Activated CD4-positive, alpha-beta memory T cell treated with anti-CD3 and anti-CD28 coated beads for 36 hours (primary cell): ENCODE measurements around the gene WWTR1. TPM values are rescaled to one million over a fixed set of nuclear protein-coding genes. Genes with fewer than 3 reads are reported as not detected.
A peak's percentile ranks its signal among the peaks of the same experiment; 100 is the strongest.

Experiments used
- CTCF ChIA-PET: fragments of 350-600 bp; sonication (Branson Sonifier 250); formaldehyde crosslinking; loops from one replicate; lab custom pipeline; 2021; ENCODE audit warnings: antibody characterized with exemption, inconsistent platforms; lab: Charles Lee
- POLR2A ChIA-PET: fragments of 350-600 bp; sonication (Branson Sonifier 250); formaldehyde crosslinking; loops from one replicate; lab custom pipeline; 2021; ENCODE audit warnings: antibody characterized with exemption; lab: Charles Lee
- DNase-seq: peaks from one replicate; pipeline ENCODE4 v3.0.0-alpha.2; 2020
- H3K27ac Mint-ChIP-seq: one replicate; pipeline ENCODE4 v1.8.0; 2021; ENCODE audit warnings: mixed read lengths
- H3K27me3 Mint-ChIP-seq: one replicate; pipeline ENCODE4 v1.8.0; 2021; ENCODE audit warnings: mixed read lengths
- H3K36me3 Mint-ChIP-seq: one replicate; pipeline ENCODE4 v1.8.0; 2021; ENCODE audit warnings: mixed read lengths
- H3K4me1 Mint-ChIP-seq: one replicate; pipeline ENCODE4 v1.8.0; 2021; ENCODE audit warnings: low read depth, mixed read lengths
- H3K4me3 Mint-ChIP-seq: one replicate; pipeline ENCODE4 v1.8.0; 2021; ENCODE audit warnings: mild to moderate bottlenecking, mixed read lengths
- H3K9me3 Mint-ChIP-seq: one replicate; pipeline ENCODE4 v1.8.0; 2021; ENCODE audit warnings: mixed read lengths
- intact Hi-C: fragments of 100-400 bp; cut with micrococcal nuclease; formaldehyde crosslinking; loops from one replicate; pipeline ENCODE4 v1.15.1; 2023
- total RNA-seq, 2 experiments: library from RNA; stranded (reverse); gene quantifications; one replicate each; pipeline ENCODE4 v1.2.3, GENCODE V29; 2021

The WWTR1 gene
- total RNA-seq, 2 experiments from 2014 or later: 1.0 to 1.2 TPM

DNA sequence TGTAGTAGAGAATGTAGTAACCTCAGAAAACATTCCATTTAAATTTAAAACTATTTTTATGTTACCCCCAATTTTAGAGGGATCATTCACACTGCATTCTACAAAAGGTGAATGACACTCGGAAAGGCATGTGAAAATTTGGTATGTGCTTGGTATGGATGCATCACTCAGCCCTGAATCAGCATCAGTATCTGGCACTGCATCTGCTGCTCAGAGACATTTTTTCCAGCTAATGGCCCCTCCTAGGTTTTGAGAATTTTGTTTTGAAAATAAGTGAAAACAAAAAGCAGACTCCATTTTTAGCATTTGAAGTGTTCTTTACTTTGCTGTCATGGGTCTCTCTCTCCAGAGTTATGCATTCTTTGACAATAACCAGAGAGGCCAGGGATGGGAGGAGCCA is 15.6 kb upstream of the WWTR1 start:
- intact Hi-C loops: no loop called here
- Mint-ChIP-seq H3K4me3 (no peak overlapping the region), H3K27ac (no peak overlapping the region), H3K27me3 (peaks cover 4% of the 10 kb centered on the region), H3K4me1 (peaks cover 7% of the 10 kb centered on the region), H3K36me3 (no peaks in the 10 kb centered on the region), H3K9me3 (no peaks in the 10 kb centered on the region)
- no peak for DNase-seq
- CTCF ChIA-PET: no interaction called here
- POLR2A ChIA-PET: no interaction called here

DNA sequence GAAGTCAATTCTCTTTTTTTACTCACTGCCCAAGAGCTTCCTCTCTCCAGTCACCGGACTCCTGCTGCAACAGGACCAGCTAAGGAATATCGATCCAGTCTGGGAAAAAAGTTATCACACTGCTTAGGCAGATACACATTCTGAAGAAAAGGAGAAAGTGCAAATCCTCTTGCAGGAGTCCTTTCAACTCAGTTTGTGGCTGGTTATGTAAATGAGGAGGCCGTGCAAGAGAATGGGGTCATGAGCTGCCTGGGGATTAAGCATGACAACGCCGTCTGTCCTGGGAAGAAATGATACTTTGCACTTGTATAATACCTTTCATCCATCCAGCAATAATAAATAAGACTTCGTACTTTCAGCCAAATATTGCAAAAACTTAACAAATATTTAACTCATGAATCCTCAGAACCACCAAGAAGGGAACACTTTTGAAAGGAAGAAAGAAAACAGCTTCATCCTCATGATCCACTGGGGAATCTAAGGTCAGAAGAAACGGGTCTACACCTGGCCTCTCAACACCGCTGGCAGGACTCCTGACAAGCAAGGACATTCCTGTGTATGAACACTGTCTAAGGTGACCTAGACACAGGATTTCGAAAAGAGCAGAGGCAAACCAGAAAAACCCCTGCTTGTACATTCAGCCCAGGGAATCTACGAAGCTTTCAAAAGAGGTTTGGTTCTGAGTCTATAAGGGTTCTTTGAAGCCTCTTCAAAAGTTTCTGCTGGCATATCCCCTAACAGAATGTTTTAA is 13.1 kb upstream of the WWTR1 start:
- DNase-seq: no peak
- Mint-ChIP-seq H3K36me3 (no peaks in the 10 kb centered on the region), H3K4me3 (no peak overlapping the region), H3K27ac (no peak overlapping the region), H3K27me3 (peaks cover 7% of the 10 kb centered on the region), H3K9me3 (no peaks in the 10 kb centered on the region), H3K4me1 (peaks cover 7% of the 10 kb centered on the region)
- CTCF ChIA-PET: interaction anchor here (1.4 kb wide), 1 partner anchor 13 kb away, joined by 3 read pairs; the partner anchor contains the start of gene WWTR1
- intact Hi-C loops: no loop called here
- POLR2A ChIA-PET: no interaction called here

DNA sequence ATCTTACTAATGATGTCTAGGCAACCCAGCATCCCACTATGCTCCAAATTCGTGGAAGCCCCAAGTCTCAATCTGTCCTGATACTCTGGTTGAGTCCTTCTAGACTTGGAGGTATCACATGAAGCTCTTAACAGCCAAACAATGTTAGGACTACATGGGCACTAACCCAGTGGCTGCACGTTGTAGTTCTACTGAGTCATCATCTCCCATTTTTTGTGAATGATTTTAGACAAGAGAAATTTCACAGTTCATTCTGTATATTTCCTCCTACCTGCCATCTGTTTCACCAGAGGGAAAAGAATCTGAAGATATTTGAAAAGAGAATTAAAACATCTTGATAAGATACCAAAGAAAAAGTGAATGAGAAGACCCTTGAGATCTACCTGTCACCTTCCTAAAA is 9.8 kb upstream of the WWTR1 start:
- CTCF ChIA-PET: no interaction called here

DNA sequence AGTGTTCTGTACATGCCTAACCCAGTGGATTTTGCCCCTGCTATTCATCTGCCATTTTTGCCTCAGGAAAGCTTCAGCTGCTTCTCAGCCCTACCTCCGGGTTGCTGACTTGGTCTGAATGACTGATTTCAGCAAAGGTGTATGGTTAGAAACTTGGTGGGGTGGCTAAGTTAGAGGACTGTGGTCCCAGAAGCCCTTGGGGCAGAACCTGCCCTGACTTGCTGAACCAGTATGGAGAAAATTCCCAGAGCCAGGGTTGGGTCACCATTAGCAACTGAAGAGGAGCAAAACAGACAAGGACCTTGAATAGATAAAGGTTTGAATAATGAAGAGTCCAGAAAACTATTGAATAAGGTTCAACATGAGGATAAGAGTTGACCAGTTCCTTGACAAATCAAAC is 6.1 kb upstream of the WWTR1 start:
- H3K27me3 Mint-ChIP-seq: peaks cover 33% of the 10 kb centered on the region
- DNase-seq: no peak
- H3K4me3 Mint-ChIP-seq: no peak overlapping the region
- no peaks in the 10 kb centered on the region for H3K9me3 Mint-ChIP-seq
- intact Hi-C loops: no loop called here
- ChIA-PET CTCF (no interaction called here), POLR2A (no interaction called here)
- H3K27ac Mint-ChIP-seq: no peak overlapping the region
- H3K36me3 Mint-ChIP-seq: no peaks in the 10 kb centered on the region
- no peaks in the 10 kb centered on the region for H3K4me1 Mint-ChIP-seq

More for the DNA sequence above, 9.8 kb upstream of the WWTR1 start:
- DNase-seq: no peak
- H3K4me3 Mint-ChIP-seq: no peak overlapping the region
- intact Hi-C loops: no loop called here
- H3K9me3 Mint-ChIP-seq: no peaks in the 10 kb centered on the region
- POLR2A ChIA-PET: no interaction called here
- H3K27ac Mint-ChIP-seq: no peak overlapping the region
- H3K27me3 Mint-ChIP-seq: peaks cover 17% of the 10 kb centered on the region
- H3K4me1 Mint-ChIP-seq: peaks cover 7% of the 10 kb centered on the region
- H3K36me3 Mint-ChIP-seq: no peaks in the 10 kb centered on the region

DNA sequence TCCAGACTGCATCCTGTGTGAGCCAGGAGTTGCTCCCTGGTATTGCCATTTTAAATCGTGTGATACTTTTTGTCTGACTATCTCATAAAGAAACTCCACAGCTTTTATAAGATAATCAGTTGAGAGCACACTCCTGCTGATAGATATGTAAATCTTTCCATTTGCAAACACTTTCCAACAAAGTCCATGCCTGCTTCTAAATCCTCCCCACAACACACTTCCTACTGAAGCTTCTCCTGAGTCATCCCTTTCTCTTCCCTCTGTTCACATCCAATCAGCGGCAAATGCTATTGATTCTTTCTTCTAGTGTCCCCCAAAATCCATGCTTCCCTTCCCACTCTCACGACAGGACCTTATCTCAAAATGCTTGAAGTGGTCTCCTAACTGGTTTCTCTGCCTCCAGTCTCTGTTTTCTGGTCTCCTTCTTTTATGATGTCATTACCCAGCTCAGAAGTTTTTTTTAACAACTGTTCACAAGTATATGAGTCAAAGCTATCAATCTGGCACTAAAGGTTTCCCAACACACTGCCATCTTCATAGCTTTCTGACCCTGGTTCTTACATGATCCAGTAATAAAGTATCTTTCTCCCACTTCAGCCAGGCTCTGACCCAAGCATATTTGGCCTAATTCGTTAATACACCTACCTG is 4.5 kb upstream of the WWTR1 start:
- no peak for DNase-seq
- no peak overlapping the region for H3K27ac Mint-ChIP-seq
- no peak overlapping the region for H3K4me3 Mint-ChIP-seq
- peaks cover 5% of the 10 kb centered on the region for H3K4me1 Mint-ChIP-seq
- ChIA-PET CTCF (no interaction called here), POLR2A (no interaction called here)
- H3K27me3 Mint-ChIP-seq: peaks cover 39% of the 10 kb centered on the region
- intact Hi-C loops: no loop called here
- H3K9me3 Mint-ChIP-seq: no peaks in the 10 kb centered on the region
- H3K36me3 Mint-ChIP-seq: no peaks in the 10 kb centered on the region

DNA sequence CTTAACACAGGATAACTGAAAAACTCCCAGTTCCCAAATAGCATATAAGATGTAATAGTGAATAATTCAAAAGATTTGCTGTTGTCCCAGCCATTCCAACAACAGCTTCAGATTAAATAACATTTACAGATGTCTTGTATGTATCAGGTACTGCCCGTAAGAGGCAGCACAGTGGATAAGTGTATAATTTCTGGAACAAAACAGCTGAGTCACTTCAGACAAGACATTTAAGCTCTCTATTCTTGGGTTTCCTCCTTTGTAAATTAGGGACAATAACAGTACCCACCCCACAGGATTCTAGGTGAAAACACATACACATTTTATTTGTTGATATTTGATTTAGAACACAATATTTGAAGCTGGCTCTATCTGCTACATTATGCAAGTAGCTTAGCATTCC is 2.6 kb upstream of the WWTR1 start:
- POLR2A ChIA-PET: no interaction called here
- DNase-seq: no peak
- H3K9me3 Mint-ChIP-seq: no peaks in the 10 kb centered on the region
- intact Hi-C loops: no loop called here
- peaks cover 9% of the 10 kb centered on the region for H3K4me1 Mint-ChIP-seq
- no peak overlapping the region for H3K27ac Mint-ChIP-seq
- H3K4me3 Mint-ChIP-seq: no peak overlapping the region
- H3K36me3 Mint-ChIP-seq: no peaks in the 10 kb centered on the region
- CTCF ChIA-PET: interaction anchor here (0.8 to 1.7 kb wide), 3 partner anchors 91 to 147 kb away, joined by 3 to 8 read pairs (median 3); no protein-coding TSS in a partner anchor
- H3K27me3 Mint-ChIP-seq: peaks cover 50% of the 10 kb centered on the region

DNA sequence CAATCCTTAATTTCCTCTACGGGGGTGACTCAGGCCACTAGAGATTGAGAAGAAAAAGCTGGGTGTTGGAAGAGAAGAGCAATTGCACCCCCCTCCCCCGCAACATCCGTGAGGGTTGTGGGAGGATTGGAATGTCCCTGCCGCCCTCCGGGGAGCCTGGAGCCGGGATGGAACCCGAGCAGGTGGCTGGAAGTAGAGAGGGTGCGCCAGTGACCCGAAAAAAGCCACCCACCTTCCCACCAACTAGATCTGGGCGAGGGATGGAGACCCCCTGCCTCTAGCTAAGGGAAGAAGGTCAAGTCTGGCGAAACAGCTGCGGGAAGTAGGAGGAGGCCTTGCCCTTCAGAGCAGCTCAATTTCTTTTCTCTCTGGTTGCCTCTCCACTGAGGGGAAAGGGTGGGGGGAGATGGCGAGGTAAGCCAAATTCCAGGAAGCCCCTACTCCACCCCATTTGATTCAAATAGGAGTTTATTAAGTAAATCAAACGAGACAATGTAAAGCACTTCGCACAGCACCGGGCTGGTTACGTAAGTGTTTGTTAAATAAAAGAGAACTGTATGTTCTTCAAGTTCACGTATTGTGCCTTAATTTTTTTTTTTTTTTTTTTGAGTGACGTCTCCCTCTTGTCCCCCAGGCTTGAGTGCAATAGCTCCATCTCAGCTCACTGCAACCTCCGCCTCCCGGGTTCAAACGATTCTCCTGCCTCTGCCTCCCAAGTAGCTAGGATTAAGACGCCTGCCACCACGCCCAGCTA is 1.1 kb upstream of the WWTR1 start:
- Mint-ChIP-seq H3K4me3 (peak overlapping the region; percentile 82), H3K27ac (no peak overlapping the region), H3K27me3 (peaks cover 53% of the 10 kb centered on the region), H3K9me3 (no peaks in the 10 kb centered on the region), H3K4me1 (peaks cover 9% of the 10 kb centered on the region), H3K36me3 (no peaks in the 10 kb centered on the region)
- ChIA-PET CTCF (interaction anchor here (1.4 to 1.9 kb wide), 2 partner anchors 90 to 93 kb away, joined by 4 to 10 read pairs; partner anchors contain the start of gene COMMD2), POLR2A (no interaction called here)
- intact Hi-C loops: loop anchor here (1.0 to 2.0 kb wide), 2 partner anchors 44 to 58 kb away; no protein-coding TSS in a partner anchor
- DNase-seq: no peak

DNA sequence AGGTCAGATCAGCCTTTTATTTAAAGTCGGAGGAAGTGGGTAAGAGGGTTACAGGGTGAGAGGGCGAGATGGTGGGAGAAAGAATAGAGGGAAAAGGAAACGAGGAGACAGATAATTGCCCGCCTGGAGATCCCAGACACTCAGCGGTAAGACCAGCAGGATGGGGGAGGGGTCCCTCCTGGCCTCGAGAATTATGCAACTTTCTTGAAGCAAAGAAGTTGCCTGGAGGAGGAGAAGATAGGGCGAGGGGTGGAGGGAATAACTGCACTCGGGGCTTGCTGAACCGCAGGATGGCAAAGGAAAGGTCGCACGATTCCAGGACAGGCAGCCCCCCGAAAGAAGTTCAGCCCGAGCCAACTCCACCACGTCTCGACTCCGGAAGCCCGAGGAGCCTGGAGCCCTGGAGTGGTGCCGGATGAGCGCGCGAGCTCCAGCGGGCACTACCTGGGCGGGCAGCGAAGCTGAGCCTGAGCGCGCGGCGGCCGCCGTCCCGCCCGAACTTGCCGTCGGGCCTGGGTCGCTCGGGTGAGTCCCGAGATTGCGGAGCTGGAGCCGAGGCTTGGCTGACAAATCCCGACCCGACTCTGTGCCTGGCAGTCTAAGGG is 402 bp downstream of the WWTR1 start:
- Mint-ChIP-seq H3K4me1 (peaks cover 9% of the 10 kb centered on the region), H3K4me3 (peak overlapping the region; percentile 82), H3K9me3 (no peaks in the 10 kb centered on the region), H3K27ac (no peak overlapping the region), H3K36me3 (no peaks in the 10 kb centered on the region), H3K27me3 (peaks cover 46% of the 10 kb centered on the region)
- ChIA-PET POLR2A (no interaction called here), CTCF (interaction anchor here (0.7 to 1.9 kb wide), 3 partner anchors 14 to 95 kb away, joined by 3 to 10 read pairs (median 3); partner anchors contain the start of gene COMMD2)
- intact Hi-C loops: loop anchor here (2.0 kb wide), 2 partner anchors 37 to 77 kb away; no protein-coding TSS in a partner anchor
- DNase-seq: no peak

DNA sequence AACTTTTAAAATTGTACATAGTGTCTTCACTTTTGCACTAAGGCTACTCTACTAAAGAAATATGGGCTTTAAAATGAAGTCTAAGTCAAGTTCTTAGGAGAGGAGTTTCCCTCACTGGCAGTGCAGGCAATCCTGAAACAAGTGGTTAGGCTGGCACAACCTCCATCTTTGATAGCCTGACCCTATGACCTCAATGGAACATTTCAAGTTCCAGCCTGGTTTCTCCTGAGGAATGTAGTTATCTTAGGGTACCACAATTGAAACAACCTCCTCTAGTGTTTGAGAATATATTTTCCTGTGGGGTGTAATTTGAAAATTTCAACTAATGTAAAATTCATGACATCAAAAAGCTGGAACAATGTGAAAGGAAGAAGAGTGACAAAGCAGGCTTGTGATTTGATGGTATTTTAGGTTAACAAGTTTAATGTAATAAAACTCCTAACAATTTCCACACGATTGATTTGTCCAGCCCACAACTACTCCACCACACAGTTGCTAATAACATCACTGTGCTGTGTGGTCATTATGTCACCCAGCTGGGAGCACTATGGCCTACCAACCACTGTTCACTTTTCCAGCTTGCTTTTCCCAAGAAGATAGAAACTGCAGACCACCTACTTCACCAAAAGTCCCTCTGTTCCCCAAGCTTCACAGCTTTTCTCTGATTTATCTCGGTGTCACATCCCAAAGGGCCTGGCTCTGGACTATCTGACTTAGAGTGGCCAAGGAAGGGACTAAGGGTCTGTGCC is 1.8 kb downstream of the WWTR1 start:
- no peaks in the 10 kb centered on the region for H3K36me3 Mint-ChIP-seq
- H3K4me3 Mint-ChIP-seq: no peak overlapping the region
- intact Hi-C loops: loop anchor here (2.0 kb wide), 2 partner anchors 35 to 75 kb away; no protein-coding TSS in a partner anchor
- peaks cover 9% of the 10 kb centered on the region for H3K4me1 Mint-ChIP-seq
- ChIA-PET CTCF (interaction anchor here (1.2 kb wide), 1 partner anchor 77 kb away, joined by 3 read pairs; no protein-coding TSS in a partner anchor), POLR2A (no interaction called here)
- no peak for DNase-seq
- H3K9me3 Mint-ChIP-seq: no peaks in the 10 kb centered on the region
- H3K27me3 Mint-ChIP-seq: peaks cover 42% of the 10 kb centered on the region
- H3K27ac Mint-ChIP-seq: no peak overlapping the region

DNA sequence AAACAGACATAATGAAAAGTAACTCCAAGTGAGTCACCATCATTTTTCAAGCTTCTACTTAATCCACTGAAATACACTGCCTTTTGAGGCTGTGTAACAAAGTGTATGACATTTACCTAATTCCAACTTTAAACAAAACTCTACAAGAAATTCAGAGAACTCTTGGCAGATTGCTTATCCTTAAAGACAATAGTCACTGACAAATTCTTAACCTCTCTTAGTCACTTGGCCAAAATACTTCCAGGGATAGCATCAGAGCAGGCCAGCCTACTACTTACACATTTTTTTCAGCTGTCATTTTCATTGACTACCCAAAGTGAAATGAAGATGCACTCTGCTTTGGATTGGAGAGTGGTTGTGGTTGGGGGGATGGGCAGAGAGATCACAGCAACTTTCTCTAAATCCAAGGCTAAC is 3.6 kb downstream of the WWTR1 start:
- Mint-ChIP-seq H3K27ac (no peak overlapping the region), H3K27me3 (peaks cover 35% of the 10 kb centered on the region), H3K9me3 (no peaks in the 10 kb centered on the region), H3K4me3 (no peak overlapping the region), H3K36me3 (no peaks in the 10 kb centered on the region), H3K4me1 (peaks cover 9% of the 10 kb centered on the region)
- ChIA-PET POLR2A (no interaction called here), CTCF (interaction anchor here (1.3 kb wide), 2 partner anchors 86 to 154 kb away, joined by 4 to 5 read pairs; no protein-coding TSS in a partner anchor)
- intact Hi-C loops: no loop called here
- DNase-seq: no peak

DNA sequence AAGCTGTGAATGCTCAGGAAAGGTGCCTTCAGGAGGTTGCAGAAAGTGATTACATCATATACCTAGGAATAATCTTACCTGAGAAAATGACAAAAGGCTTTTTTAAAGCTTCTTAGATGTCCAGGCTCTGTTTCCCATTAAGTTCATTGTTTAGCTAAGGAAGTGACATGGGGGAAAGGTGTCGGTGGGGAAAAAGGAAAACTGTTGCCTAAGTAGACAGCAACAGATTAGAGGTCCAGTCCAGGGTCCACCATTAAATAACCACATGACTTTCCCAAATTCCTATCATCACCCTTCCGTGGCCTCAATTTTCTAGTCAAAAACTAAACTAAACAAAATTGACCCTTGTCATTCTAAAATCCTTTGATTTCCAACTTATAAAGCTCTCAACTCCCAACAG is 4.3 kb downstream of the WWTR1 start:
- no peak overlapping the region for H3K27ac Mint-ChIP-seq
- CTCF ChIA-PET: interaction anchor here (1.3 kb wide), 1 partner anchor 85 kb away, joined by 4 read pairs; no protein-coding TSS in a partner anchor
- H3K9me3 Mint-ChIP-seq: no peaks in the 10 kb centered on the region
- peaks cover 6% of the 10 kb centered on the region for H3K4me1 Mint-ChIP-seq
- H3K4me3 Mint-ChIP-seq: no peak overlapping the region
- peaks cover 31% of the 10 kb centered on the region for H3K27me3 Mint-ChIP-seq
- intact Hi-C loops: no loop called here
- DNase-seq: no peak
- no peaks in the 10 kb centered on the region for H3K36me3 Mint-ChIP-seq
- POLR2A ChIA-PET: no interaction called here
